CD4-positive, alpha-beta T cell treated with Interleukin-12 subunit alpha and Interleukin-12 subunit beta, for 1 hour (primary cell): Measurements from ENCODE around the gene CREB3L2.

Experiments used
- DNase-seq: peaks from one replicate; pipeline ENCODE4 v3.0.0-alpha.2; 2020

Gene CREB3L2

DNA sequence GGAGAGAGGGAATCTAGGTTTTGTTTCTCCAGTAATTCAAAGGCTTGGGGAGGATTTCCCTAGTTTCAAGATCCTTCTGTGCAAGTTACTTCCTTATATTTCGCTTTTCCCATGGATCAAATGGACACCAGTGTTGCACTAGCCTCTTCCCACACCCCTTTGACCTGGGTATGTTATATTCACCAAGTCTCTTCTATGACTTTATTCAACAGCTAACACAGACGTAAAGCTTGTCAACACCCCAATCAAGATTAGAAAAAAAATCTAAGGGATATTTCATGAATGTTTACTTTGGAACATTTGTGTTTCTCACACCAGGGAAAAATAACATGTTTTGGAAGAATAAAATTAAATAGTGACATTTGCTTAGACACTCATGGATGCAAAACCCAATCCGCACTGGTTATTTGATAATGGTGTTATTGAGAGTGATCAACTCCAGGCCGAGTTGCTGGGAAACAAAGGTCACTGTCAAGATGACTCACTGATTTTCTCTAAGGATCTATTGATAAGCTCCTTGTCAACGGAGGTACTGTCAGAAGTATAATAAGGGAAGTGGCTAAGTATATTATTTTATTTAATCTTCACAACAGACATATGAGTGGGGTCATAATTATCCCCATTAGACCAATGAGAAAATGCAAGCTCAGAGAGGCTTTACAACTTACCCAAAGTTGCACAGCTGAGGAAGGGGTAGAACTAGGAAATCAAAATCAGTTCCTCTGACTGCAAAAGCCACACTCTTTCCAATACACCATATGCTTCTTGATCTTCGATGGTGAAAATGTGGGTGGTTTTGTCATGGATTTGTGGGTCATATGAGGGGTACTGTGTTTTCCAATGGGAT, 52.2 kb downstream of the CREB3L2 start:
- no peak for DNase-seq

DNA sequence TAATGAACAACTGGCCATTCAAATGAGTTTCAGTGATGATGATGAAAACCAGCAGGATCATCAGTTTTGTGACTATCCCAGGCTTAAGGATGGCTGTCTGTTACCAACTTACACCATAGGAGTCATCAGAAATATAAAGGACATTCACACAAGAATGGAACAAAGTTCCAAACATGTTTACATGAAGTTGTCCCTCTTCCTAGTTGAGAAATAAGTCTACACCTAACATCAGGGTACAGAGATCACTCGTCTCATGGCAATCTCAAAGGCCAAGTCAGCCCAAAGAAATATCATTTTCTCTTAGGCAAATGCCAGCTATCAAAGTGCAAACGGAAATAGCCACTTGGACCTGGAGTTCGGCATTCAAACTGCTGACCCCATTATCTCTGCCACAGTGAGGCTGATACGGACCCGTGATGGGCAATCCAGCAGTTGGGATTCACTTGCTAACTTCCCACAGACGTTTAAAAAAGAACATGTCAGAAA, 53.0 kb downstream of the CREB3L2 start:
- DNase-seq: no peak

GRCh38 chr7:137948083-137948844, 53.6 kb downstream of the CREB3L2 start:
- DNase-seq: no peak

DNA sequence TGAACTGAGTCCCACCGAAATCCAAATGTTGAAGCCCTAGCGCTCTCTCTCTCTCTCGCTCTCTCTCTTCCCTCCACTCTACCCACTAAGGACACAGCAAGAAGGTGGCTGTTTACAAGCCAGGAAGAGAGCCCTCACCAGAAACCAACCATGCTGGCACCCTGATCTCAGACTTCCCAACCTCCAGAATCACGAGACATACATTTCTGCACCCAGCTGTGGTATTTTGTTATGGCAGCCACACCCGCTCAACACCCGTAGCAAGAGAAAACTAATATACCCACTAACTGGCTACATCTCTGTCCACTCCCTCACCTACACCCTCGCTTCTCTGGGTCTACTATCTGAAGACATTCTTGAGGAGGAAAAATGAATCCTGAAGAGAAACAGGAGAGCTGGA, 54.8 kb downstream of the CREB3L2 start:
- no peak for DNase-seq

DNA sequence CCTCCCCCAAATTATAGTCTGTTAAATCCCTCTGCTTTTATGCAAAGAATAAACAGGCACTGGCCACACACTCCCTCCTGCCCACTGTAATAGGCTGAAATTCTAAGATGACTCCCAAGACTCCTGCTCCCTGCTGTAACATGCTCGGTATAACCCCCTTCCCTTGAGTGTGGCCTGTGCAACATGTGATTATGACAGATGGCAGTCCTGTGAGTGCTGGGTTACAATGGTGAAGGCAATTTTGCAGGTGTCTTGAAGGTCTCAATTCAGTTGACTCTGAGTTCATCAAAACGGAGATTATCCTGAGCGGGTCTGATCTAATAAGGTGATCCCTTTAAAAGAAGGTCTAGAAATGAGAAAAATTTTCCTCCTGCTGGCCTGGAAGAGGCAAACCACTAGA, 55.9 kb downstream of the CREB3L2 start:
- no peak for DNase-seq

GRCh38 chr7:137944168-137944567, 57.7 kb downstream of the CREB3L2 start:
- no peak for DNase-seq

- DNase-seq: no peak
Observed at GRCh38 chr7:137943132-137943551, 58.7 kb downstream of the CREB3L2 start.

DNA sequence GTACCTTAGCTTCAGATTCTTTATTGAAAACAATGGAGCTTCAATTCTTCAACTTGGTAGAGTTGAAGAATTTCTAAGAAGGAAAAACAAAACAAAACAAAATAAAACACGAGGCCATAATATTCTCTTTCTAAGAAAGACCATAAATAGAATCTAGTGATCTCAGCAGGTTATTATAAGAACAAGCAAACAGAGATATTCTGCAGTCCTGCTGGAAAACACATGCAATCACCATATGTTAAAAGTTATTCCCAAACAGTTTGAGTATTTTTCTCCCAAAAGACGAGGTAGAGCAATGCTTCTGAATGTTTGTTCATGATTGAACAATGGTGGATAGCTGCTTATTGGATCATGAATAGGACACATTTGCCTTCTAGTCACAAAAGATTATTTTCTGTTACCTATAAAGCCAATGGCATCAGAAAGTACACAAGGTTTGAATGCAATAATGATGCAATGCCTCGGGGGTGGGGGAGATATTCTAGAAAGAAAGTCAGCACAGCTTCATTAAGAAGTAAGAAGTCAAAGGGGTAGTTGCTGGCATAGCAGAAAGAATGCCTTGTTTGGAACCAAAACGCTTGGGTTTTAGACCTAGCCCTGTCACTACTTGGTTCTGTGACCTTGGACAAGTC, 59.3 kb downstream of the CREB3L2 start:
- DNase-seq: no peak

- DNase-seq: no peak
Observed at GRCh38 chr7:137940656-137941518, 61.0 kb downstream of the CREB3L2 start.

DNA sequence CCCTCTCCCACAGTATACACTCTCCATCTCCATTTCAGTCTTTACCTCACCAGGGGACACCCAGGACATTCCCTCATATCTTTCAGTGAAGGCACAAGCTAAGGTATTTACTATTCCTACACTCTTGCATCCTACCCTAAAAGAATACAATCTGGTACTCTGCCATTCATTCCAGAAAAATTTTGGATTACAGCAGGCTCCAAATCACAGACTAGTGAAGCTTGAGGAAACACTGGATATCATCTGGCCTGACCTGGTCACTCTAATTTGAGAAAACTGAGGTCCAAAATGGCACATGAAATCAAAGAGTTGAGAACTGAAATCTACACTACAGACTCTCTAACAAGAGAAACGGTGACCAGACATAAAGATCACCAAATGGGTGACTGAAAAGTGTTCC, 61.7 kb downstream of the CREB3L2 start:
- DNase-seq: no peak

DNA sequence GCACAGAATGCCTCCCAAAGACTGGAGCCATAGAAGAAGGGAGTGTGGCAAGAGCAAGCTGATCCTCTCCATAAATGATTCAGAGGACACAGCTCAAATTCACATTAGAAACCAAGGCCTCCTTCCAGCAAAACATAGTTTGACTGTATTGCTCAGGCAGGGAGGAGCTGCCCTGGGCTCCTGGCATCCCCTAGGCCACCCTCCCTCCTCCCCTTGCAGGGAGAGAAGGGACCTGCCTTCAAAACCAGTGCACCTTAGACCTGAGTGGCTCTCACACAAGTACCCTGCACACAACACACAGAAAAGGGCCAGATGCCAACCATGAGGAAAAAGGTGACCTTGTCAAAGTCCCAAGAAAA, 64.7 kb downstream of the CREB3L2 start:
- no peak for DNase-seq

DNA sequence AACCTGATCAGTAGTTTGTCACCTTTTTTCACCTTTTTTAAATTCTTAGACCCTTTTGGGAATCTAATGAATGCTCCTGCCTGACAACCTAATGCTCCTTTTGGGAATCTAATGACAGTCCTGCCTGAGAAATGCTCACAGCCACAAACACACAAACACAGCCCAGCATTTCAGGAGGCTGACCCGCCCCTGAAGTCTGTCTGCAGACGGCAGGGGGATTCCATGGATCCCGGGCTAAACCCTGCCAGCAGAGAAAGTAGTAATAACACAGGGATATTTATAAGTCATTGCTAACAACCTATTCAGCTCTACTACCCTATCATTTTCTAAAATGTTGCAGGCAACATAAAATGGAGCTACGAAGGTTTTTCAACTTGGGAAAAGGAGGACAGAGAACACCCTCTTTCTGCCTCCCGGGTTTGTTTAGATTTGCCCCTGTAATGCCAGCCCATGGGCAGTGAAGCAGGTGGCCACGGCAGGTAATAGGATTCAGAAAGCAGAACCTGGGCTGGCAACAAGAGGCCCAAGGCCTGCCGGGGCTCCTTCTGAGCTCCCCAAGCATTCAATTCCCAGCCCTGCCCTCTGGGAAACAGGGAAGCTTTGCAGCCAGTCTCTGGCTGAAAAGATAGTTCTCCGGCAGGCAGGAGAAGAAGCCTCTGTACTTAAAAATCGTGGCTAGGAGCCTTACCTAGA, 65.2 kb downstream of the CREB3L2 start:
- DNase-seq: no peak

GRCh38 chr7:137935884-137936508, 65.9 kb downstream of the CREB3L2 start:
- DNase-seq: peak; percentile 33

GRCh38 chr7:137934941-137935883, 66.7 kb downstream of the CREB3L2 start:
- DNase-seq: peak; percentile 24

DNA sequence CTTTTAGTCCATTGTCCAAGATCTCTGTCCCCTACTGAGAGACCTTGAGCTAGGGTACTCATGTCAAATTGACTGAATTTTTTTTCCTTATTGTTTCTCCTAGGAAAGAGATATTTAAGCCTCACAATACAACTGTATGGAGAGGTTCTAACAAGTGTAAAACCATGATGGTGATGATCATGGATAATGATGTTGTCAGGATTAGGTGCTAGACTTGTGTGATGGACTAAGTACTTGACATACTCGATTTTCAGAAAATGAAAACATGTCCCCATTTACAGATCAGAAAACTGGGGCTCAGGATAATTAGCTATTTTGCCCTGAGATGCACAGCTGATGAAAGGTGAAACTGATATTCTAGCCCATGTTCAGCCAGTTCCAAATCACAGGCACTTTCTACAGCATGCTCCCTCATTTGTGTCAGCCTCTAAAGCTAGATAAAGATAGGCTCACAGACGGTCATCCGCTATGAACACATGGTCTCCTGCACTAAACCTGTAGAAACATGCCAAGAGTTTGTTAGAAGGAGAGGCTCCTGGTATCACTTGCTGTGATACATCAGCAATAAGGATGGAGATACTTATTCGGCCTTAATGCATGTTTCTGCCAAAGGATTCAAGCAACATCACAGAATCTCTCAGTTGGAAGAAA, 67.6 kb downstream of the CREB3L2 start:
- DNase-seq: no peak

- DNase-seq: no peak
Observed at GRCh38 chr7:137933270-137934017, 68.4 kb downstream of the CREB3L2 start.

DNA sequence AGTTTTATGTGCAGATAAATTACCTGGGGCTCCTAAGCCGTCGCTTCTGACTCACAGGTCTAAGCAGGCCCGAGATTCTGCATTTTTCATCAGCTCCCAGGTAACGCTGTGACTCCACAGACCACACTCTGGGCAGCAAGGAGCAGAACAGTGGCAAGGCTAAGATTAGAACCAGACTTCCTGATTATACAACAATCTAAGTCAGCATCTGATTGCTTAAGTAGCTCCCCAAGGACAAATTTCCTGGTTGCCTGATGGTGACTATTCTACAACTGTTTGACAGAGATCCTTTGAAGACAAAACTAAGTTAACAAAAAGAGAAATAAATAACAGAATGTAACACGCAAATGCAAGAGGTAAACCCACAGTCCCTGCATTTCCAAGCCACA, 69.0 kb downstream of the CREB3L2 start:
- DNase-seq: no peak

DNA sequence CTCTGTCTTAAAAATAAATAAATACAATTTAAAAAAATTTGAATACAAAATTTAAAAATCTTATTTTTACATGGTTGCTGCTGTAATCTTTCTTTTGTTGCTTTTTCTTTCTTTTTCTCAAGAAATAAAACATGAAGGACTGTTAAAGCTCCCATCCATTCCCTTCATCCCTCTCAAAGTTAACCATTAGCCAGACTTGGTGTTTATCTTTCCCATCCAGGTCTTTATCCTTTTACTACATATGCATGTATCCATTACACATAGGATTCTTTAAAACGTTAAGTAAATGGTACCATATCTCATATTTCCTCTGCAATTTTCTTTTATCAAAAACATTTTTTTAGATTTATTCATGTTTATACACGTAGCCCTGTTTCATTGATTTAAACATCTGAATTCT, 70.1 kb downstream of the CREB3L2 start:
- DNase-seq: no peak

- DNase-seq: no peak
Observed at GRCh38 chr7:137930581-137930980, 71.3 kb downstream of the CREB3L2 start.
